GM19043 (cell line): Measurements from ENCODE around the gene PREX1.
"Not testable (repeated sequence)": the region's sequence is repeated elsewhere in the genome, so short reads cannot be mapped to it uniquely, and the experiment has no call there.

Experiments
- ATAC-seq: cut with Tn5 transposase; IDR thresholded peaks from one replicate; pipeline ENCODE4 v1.9.1; 2021; ENCODE audit warnings: low read depth; ENCODE audit not compliant: unreplicated experiment

Gene PREX1, protein sequence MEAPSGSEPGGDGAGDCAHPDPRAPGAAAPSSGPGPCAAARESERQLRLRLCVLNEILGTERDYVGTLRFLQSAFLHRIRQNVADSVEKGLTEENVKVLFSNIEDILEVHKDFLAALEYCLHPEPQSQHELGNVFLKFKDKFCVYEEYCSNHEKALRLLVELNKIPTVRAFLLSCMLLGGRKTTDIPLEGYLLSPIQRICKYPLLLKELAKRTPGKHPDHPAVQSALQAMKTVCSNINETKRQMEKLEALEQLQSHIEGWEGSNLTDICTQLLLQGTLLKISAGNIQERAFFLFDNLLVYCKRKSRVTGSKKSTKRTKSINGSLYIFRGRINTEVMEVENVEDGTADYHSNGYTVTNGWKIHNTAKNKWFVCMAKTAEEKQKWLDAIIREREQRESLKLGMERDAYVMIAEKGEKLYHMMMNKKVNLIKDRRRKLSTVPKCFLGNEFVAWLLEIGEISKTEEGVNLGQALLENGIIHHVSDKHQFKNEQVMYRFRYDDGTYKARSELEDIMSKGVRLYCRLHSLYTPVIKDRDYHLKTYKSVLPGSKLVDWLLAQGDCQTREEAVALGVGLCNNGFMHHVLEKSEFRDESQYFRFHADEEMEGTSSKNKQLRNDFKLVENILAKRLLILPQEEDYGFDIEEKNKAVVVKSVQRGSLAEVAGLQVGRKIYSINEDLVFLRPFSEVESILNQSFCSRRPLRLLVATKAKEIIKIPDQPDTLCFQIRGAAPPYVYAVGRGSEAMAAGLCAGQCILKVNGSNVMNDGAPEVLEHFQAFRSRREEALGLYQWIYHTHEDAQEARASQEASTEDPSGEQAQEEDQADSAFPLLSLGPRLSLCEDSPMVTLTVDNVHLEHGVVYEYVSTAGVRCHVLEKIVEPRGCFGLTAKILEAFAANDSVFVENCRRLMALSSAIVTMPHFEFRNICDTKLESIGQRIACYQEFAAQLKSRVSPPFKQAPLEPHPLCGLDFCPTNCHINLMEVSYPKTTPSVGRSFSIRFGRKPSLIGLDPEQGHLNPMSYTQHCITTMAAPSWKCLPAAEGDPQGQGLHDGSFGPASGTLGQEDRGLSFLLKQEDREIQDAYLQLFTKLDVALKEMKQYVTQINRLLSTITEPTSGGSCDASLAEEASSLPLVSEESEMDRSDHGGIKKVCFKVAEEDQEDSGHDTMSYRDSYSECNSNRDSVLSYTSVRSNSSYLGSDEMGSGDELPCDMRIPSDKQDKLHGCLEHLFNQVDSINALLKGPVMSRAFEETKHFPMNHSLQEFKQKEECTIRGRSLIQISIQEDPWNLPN (N-terminal part only)

DNA sequence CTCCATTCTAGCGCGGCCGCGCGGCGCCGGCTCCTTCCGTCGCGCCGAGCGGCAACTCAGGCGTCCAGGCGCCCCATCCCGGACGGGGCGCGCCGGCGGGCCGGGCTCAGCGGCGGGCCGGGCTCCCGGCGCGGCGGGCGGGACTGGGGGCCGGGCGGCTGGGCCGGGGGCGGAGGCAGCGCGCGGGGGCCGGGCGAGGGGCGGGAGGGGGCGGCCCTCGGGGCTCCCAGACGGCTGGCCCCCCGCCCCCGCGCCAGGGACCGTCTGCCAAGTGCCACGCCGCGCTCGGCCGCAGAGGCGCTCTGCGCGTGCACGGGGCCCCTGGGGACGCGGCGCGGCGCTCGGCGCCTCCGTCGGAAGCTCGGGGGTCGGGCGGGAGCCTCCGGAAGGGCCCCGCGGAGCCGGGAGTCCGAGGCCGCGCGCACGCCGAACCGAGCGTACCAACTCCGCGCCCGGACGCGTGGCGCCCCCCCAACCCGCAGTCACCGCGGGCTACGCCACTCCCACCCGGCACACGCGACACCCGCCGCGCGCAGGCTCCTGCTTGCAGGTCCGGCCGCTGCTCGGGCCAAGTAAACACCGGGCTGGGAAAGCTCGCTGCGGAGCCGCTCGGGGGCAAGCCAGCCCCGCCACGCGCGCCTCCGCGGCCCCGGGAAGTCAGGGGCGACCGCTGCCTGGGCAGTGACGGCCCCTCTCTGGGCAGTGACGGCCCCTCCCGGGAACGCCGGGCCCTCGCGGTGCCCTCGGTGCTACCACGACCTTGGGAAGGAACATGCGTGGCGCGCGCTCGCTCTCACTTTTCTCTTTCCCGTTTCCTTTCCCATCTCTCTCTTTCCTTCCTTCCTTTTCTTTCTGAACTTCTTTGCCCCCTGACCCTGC lies at the start of gene PREX1:
Gene PREX1 (minus strand): TSS at position 145 of the 879 bp plus-strand sequence. CDS start 139 bp downstream, at position 6.
- ATAC-seq, result no peak

DNA sequence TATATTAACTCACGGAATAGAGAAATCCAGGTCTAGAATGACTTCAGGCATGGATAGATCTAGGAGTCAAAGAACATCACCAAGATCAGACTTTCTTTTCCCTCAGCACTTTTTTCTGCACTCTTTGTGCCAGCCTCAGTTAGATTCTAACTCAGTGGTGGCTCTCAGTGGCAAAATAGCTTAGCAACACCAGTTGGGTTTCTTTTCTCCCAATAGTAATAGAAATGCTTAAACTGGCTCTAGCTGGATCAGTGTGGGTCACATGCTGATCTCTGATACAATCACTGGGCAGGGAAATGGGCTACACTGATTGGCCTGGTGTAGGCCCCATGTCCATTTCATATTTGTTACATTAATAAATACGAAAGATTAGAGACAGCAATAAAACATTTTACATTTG lies 49.5 kb upstream of the PREX1 start:
- no peak for ATAC-seq

DNA sequence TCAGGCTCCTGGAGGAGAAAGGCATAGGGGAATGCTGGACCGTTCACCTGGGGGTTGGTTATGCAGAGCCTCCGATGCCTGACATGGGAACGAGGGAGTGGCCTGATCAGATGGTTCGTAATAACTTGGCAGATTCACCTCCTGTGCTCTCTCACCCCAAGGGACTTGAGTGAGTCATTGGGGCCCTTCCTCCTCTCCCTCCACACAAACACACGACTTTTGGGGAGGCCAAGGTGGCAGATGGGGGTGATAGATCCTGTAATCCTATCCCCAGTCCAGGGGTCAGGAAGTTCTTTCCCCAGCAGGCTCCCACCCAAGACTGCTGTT lies 48.1 kb upstream of the PREX1 start:
- no peak for ATAC-seq

DNA sequence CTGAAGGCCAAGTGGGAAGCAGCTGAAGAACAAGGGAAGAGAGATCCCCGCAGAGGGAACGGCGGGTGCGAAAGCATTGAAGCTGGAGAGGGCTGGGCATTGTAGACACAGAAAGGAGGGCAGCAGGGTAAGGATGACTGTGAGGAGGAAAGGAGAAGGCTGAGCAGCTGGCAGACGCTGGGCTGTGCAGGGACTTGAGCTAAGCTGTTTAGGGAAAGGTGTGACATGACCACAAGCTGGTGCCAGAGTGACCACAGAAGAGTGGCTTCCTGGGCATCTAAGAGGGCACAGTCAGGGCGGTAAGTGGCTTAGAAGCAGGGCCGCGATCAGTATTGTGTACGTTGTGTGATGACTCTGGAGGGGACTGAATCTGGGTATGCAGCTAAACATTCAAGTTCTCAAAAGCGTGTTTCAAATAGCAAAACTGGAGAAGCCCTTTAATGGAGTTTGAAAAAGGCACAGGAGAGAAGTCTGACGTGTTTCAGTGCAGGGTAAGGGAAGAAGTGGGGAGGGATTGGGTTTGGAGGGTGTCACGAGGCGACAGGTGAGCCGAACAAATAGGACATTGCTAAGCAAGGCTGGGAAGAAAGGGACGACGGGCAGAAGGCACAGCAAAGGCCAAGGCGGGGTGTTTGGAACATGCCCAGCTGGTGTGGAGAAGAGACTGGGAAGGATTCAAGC lies 47.6 kb upstream of the PREX1 start:
- no peak for ATAC-seq

DNA sequence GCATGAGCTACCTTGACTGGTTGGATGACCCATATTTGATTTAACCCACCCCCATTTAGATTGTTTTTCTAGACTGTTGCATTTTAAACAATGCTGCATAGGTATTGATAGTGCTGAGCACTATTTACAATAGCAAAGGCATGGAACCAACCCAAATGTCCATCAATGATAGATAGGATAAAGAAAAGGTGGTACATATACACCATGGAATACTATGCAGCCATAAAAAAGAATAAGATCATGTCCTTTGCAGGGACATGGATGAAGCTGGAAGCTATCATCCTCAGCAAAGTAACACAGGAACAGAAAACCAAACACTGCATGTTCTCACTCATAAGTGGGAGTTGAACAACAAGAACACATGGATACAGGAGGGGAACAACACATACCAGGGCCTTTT lies 41.6 kb upstream of the PREX1 start:
- ATAC-seq, result not testable (repeated sequence)

DNA sequence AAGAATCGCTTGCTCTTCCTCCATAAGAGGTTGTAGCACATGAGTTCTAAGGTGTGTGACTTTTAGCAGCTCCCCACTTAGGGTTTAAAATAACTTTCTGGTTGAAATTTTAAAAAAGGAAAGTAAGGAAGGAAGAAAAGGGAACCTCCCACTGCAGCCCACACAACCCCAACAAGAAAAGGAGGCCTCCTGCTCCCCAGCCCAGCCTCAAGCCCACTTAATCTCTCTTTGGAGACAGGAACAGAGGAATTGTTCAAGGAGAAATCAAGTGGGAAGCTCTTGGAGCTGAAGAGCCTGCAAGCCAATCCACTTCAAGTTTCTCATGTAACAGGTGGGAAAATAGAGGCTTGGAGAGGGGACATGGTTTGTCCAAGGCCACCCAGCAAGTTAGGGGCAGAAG lies 39.1 kb upstream of the PREX1 start:
- ATAC-seq, result no peak

DNA sequence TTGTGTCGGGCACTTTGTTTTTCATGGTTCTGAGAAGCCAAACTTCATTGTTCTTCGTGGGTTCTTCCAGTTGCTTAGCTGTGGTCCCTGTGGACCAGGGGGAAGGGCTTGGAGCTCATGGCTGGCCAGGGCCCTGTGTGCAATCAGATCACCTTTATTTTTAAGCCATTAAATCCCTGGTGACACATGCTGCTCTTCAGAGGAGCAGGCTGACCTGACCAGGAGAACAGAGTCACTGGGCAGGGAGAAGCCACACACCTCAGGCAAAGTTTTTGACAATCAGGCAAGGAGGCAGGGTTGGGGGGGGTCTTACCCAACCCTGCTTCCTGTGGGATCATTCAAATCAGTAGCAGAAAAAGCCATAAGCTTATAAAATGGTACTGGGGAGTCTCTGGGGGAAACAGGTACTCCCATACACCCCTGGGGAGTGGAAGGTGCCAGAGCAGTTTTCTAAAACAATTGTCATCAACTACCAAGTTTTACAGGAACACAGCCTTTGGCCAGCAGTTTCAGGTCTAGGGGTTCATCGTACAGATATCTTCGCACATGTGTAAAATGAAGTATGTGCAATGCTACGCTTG lies 37.0 kb upstream of the PREX1 start:
- ATAC-seq, result no peak

DNA sequence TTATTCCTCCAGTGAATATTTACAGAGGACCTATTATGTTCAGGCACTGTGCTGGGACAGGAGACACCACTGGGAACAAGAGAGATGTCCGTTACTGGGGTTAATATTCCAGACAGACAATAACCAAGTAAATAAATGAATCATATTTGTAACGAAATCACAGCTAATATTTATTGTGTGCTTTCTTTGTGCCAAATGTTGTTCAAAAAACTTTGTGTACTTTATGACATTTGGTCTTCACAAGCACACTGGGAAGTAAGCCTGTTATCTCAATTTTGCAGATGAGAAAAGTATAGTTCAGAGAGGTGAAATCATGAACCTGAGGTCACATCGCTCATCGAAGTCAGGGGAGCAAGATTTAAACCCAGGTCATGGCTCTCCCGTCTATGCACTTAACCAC lies 36.5 kb upstream of the PREX1 start:
- ATAC-seq, result no peak

DNA sequence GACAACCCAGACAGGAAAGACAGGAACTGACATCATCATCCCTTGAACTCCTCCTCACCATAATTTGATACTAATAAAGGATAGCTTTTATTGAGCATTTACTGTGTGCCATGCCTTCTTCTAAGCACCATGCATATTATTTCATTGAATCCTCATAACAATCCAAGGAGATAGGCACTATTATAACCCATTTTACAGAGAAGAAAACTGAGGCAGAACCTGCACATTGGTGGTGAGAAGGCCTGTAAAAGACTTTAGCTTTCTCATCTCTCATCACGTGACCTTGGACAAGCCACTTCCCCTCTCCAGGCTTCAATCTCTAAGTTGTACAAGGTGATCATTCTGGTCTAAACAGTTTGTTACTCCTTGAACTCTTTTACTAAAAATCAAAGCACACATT lies 34.5 kb upstream of the PREX1 start:
- ATAC-seq, result no peak

DNA sequence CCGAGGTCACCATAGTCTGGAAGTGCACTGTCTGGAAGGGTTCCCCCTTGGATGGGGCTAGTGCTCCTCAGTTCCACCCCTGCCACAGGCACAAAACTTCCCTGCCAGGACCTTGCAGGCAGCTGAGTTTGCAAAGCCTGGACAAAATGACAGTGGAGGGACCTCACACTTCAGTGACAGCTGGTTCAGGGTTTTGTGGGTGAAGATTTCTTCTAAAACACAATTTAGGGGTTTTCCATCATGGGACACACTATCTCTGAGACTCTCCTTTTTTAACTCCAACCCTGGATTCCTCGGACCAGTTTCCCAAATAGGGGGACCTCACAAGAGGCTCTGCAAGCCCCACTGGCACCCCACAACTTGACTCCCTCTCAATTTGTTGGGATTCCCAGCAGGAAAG lies 33.6 kb upstream of the PREX1 start:
- no peak for ATAC-seq

DNA sequence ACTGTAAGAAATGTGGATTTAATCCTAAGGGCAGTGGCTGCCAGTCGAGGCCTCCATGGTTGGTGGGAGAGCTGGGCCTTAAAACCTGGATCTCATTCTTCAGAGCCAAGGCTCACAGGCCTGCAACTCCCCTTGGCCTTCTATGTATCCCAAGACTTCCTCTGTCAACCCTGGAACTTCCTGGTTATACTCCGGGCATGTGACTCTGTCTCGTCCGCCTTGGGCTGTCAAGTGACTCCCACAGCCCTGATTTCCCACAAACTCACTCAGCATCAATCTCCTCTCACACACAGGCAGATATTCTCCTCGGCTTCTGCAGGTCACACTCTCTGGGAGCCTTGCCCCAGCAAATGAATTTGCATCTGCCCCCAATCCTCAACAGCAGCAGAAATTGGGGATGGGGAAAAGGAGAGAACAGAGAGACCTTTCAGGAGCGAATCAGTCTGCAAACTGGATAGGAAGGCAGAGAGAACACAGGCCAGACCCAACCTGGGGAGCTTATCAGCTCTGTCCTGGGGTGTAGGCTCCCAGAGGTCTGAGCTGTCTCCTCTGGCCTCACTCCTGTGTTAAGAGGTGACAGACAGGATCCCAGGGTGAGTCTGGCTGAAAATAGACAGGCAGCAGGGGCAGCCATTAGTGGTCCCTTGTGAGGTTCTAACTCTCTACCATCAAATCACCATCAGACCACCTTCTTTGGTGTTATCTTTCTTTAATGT lies 30.4 kb upstream of the PREX1 start:
- ATAC-seq, result no peak

DNA sequence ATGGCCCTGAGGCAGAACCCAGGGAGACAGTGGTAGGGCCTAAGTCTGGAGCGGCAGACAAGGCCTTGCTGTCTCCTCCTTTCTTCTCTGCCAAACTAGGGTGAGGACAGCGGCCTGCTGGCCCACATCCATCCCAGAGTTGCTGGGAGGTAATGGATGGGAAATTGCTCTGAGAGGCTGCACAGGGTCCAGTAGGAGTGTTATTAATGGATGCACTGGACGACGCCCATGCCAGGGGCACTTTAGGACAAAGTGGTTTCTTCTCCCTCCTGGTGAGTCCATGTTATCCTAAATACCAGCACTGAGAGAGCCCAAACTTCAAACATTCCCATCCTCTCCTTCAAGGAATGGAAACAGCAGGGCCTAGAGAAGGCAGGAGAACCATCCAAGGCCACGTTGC lies 28.3 kb upstream of the PREX1 start:
- no peak for ATAC-seq

DNA sequence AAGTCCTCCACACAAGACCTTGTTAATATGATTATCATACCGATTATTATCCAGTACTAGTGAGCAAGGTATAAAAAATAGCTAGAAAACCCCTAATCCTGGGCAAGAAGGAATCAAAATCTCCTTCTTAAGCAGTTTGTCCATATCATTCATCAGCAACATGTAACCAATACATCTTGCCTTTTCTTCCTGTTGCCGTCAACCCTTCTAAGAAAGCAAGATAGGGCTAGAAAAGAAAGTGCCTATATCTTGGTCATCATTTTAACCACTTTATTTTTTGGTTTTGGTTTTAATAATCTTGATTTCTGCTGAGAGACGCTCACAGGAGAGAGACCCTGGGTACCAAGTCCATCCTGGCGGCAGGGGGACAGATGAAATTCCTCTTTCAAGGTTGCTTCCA lies 27.2 kb upstream of the PREX1 start:
- ATAC-seq, result no peak

DNA sequence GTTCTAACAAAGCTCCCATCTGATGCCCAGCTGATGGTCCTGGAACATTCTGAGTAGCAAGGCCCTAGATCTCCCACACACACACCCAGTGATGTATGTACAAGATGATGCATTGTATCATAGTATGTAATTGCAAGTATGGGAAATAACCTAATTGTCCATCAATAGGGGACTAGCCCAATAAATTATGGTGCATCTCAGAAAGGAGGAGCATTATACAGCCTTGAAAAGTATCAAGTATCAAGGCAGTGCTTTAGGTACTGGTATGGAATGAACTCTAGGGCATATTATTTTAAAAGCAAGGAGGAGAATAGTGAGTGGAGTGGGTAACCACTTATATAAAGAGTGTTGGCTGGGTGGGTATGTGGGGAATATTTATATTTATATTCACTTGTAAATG lies 24.8 kb upstream of the PREX1 start:
- no peak for ATAC-seq

DNA sequence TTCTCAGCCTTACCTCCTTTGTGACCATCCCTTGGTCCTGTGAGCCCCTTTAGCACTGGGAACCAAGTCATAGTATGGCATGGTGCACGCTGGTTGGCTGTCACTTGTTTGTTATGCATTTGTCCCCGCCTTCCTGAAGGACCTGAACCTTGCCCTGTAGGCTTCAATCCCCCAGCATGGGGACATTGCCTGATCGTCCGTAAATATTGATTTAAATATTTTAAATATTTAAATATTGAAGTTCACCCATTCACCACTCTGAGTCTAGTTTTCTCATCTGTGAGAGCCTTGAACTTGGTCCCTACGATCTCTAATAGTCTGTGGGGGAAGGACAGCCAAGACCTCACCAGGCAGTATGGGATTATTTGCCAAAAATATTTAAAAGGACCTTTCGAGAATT lies 23.8 kb upstream of the PREX1 start:
- ATAC-seq, result no peak

DNA sequence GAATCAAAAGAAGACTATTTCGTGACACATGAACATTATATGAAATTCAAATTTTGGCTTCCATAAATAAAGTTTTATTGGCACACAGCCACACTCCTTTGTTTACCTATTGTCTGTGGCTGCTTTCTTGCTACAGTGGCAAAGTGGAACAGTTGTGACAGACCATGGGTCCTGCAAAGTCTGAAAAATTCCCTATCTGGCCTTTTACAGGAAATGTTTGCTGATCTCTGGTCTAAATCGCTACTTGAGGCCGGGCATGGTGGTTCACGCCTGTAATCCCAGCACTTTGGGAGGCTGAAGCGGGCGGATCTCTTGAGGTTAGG lies 23.1 kb upstream of the PREX1 start:
- ATAC-seq, result no peak

DNA sequence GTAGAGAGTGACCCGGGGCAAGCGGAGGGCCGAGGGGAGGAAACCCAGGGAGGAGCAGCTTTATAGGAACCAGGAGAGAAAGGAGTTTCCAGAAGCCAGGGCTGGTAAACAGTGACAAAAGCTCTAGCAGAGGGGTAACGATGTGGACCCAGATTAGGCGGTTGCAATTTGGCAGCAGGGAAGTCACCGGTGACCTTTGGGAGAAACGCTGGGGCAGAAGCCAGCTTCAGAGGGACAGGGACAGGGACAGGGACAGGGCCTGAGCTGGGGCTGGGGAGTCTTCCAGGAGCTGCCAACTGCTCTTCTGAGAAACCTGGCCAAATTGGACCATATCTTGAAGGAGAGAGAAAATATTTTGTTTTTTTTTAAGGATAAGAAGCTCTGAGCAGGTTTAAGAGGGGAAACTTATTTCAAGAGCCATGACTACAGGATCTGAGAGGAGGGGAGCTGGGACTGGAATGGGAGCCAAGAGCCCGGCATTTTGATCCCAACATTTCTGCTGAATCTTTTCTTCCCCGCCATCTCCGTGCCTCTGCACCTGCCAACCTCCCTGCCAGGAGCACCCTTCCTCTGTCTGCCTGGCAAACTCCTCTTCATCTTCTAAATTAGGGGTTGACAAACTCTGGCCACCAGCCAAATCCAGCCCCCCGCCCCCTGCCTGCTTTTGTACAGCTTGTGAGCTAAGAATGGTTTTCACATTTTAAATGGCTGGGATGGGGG lies 22.6 kb upstream of the PREX1 start:
- no peak for ATAC-seq

DNA sequence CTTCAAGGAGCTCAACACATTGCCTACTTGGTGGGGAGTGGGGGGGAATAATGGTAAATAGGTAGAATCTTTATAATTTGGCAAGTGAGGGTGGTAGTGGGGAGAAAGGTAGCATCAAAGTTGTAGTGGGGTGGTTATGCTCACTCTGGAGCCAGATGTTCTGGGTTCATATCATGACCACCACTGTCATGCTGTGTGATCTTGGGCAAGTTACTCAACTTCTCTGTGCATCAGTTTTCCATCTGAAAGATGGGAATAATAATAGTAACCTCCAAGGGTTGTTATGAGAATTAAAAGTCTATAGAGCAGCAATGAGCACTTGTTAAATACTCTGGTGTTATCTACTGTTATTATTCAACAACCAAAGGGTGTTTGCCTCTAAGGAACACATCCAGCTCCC lies 22.0 kb upstream of the PREX1 start:
- no peak for ATAC-seq
